Measurements from ENCODE around the gene MIDN. TPM values are rescaled to one million over a fixed set of nuclear protein-coding genes. Genes with fewer than 3 reads are reported as not detected.

Gene MIDN
- total RNA-seq, 1 donor from 2014 or later, result 15.8 TPM

DNA sequence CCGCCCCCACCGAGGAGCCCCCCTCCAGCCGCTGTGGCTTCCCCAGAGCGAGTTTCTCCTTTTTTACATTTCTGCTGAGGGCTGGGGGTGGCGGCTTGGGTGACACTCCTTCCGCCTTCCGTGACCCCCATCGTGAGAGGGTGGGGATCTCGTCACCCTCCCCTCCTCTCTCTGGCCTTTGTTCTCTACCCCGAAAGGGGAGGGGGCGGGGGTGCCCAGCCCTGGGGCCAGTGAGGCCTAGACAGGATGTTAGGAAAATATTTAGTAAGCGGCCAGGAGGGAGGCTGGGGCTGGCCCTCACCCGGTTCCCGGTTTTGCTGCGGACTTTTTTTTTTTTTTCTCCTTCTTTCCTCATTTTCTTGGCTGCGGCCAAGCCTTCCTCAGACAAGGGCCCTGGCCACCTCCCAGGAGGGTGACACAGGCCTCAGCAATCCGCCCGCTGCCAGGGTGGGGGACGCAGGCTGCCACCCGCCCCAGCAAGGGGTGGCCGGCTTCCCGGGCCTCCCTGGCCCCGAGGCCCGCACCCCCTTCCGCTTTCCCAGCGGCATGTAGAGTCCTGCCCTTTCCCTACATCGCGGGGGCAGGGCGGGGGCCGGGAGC, 3.9 kb downstream of the MIDN start:
- TF ChIP-seq, protein P1, sequence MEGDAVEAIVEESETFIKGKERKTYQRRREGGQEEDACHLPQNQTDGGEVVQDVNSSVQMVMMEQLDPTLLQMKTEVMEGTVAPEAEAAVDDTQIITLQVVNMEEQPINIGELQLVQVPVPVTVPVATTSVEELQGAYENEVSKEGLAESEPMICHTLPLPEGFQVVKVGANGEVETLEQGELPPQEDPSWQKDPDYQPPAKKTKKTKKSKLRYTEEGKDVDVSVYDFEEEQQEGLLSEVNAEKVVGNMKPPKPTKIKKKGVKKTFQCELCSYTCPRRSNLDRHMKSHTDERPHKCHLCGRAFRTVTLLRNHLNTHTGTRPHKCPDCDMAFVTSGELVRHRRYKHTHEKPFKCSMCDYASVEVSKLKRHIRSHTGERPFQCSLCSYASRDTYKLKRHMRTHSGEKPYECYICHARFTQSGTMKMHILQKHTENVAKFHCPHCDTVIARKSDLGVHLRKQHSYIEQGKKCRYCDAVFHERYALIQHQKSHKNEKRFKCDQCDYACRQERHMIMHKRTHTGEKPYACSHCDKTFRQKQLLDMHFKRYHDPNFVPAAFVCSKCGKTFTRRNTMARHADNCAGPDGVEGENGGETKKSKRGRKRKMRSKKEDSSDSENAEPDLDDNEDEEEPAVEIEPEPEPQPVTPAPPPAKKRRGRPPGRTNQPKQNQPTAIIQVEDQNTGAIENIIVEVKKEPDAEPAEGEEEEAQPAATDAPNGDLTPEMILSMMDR (IDR thresholded peaks at IDR 0.05; ENCODE audit: insufficient read depth, low read length, severe bottlenecking), result no peak

DNA sequence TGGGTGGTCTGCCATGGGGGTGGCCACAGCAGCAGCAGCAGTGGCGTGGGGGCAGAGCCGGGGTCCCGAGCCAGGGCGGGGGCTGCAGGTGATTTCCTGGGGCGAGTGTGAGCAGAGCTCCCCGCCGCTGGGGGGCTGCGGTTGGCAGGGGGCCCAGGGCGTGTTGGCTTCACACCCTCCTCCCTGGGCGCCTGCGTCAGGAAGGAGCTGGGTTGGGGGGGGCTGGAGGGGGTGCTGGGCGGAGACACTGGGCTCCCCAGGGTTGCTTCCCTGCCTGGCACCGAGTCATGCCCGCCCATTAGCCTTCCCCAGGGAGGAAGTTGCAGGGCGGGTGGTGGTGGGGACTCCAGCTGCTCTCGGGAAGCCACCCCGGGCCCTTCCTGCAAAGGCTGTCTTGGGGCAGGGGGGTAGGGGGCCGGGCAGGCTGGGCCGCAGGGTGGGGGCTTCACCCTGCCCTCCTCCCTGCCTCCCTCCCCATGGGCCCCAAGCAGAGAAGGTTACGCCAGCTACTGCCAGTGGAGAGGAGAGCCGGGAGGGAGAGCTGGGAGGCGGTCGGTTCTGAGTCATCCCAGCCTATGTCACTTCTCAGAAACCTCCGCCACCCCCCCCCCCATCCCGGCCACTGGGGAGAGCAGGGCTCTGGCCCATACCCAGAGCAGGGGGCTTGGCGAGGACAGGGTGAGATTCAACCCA, 4.6 kb downstream of the MIDN start:
- FAIRE-seq (no peak), DNase-seq (ENCODE audit: low read depth) (peak; percentile 84)
- TF ChIP-seq, protein P1 (IDR thresholded peaks at IDR 0.05; ENCODE audit: insufficient read depth, low read length, severe bottlenecking), result peak; percentile 20
- no peaks in the 10 kb centered on the region for H3K27me3 ChIP-seq (ENCODE audit: control insufficient read depth, insufficient read depth, low read length)
- H3K36me3 ChIP-seq (ENCODE audit: control insufficient read depth, insufficient read depth, low read length), result peaks cover 48% of the 10 kb centered on the region
- H3K4me3 ChIP-seq (ENCODE audit: low read depth, low read length), result peak overlapping the region; percentile 75

More for the DNA sequence above, 3.9 kb downstream of the MIDN start:
- H3K4me3 ChIP-seq (ENCODE audit: low read depth, low read length), result peak overlapping the region; percentile 75
- H3K27me3 ChIP-seq (ENCODE audit: control insufficient read depth, insufficient read depth, low read length), result no peaks in the 10 kb centered on the region
- peak; percentile 90 for DNase-seq (ENCODE audit: low read depth)
- FAIRE-seq, result no peak
- H3K36me3 ChIP-seq (ENCODE audit: control insufficient read depth, insufficient read depth, low read length), result peaks cover 47% of the 10 kb centered on the region

- Histone ChIP-seq H3K36me3 (ENCODE audit: control insufficient read depth, insufficient read depth, low read length) (peaks cover 48% of the 10 kb centered on the region), H3K4me3 (ENCODE audit: low read depth, low read length) (peak overlapping the region; percentile 14), H3K27me3 (ENCODE audit: control insufficient read depth, insufficient read depth, low read length) (no peaks in the 10 kb centered on the region)
- TF ChIP-seq, protein P1 (IDR thresholded peaks at IDR 0.05; ENCODE audit: insufficient read depth, low read length, severe bottlenecking), result no peak
- peak; percentile 13 for DNase-seq (ENCODE audit: low read depth)
- FAIRE-seq, result no peak
Observed at GRCh38 chr19:1253514-1254080, 5.2 kb downstream of the MIDN start.

DNA sequence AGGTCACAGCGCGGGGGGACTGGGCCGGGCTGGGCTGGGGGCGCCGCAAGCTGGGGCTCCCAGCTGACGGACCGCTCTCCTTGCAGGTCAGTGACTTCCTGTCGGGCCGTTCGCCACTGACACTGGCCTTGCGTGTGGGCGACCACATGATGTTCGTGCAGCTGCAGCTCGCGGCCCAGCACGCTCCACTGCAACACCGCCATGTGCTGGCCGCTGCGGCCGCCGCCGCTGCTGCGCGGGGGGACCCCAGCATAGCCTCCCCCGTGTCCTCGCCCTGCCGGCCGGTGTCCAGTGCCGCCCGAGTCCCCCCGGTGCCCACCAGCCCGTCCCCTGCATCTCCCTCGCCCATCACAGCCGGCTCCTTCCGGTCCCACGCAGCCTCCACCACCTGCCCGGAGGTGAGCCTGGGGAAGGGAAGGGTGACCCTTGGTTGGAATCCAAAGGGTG, 5.7 kb downstream of the MIDN start:
- DNase-seq (ENCODE audit: low read depth) (no peak), FAIRE-seq (no peak)
- H3K36me3 ChIP-seq (ENCODE audit: control insufficient read depth, insufficient read depth, low read length), result peaks cover 48% of the 10 kb centered on the region
- no peak overlapping the region for H3K4me3 ChIP-seq (ENCODE audit: low read depth, low read length)
- no peaks in the 10 kb centered on the region for H3K27me3 ChIP-seq (ENCODE audit: control insufficient read depth, insufficient read depth, low read length)
- TF ChIP-seq, protein P1 (IDR thresholded peaks at IDR 0.05; ENCODE audit: insufficient read depth, low read length, severe bottlenecking), result no peak

DNA sequence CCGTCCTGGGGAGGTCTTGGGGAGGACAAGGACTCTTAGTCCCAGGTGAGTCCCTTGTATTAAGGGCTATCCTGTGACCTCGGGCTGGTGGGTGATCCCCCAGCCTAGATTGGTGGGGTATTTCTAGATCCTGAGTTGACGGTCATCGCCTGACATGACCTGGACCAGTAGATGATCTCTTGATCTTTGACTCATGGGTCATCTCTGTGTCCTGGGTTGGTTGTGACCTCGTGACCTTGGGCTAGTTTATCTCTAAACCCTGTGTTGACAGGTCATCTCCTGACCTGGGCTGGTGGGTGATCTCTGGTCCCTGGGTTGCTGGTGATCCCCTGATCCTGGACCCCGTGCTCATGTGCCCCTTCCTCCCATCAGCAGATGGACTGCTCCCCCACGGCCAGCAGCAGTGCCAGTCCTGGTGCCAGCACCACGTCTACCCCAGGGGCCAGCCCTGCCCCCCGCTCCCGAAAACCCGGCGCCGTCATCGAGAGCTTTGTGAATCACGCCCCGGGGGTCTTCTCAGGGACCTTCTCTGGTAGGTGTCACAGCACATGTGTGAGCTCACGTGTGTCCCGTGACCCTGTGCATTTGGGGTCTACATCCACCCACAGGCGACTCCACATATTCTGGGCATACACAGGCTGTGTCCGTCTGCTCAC, 6.3 kb downstream of the MIDN start:
- TF ChIP-seq, protein P1 (IDR thresholded peaks at IDR 0.05; ENCODE audit: insufficient read depth, low read length, severe bottlenecking), result no peak
- DNase-seq (ENCODE audit: low read depth) (no peak), FAIRE-seq (no peak)
- Histone ChIP-seq H3K36me3 (ENCODE audit: control insufficient read depth, insufficient read depth, low read length) (peaks cover 48% of the 10 kb centered on the region), H3K4me3 (ENCODE audit: low read depth, low read length) (no peak overlapping the region), H3K27me3 (ENCODE audit: control insufficient read depth, insufficient read depth, low read length) (no peaks in the 10 kb centered on the region)

Measured in bronchial epithelial cell (primary cell).